IPS-18c (cell line): Measurements from ENCODE around the gene ZSWIM8.
"Not testable (repeated sequence)": the region's sequence is repeated elsewhere in the genome, so short reads cannot be mapped to it uniquely, and the experiment has no call there.

Source experiments
- H3K4me3 ChIP-seq: 2 replicates; pipeline ENCODE4 v1.7.0; 2013; ENCODE audit warnings: low read depth, mild to moderate bottlenecking, low read length, moderate library complexity; ENCODE audit not compliant: insufficient read depth
- H3K9me3 ChIP-seq: one replicate; pipeline ENCODE4 v1.6.1; 2013; ENCODE audit warnings: mild to moderate bottlenecking, low read length, moderate library complexity; ENCODE audit not compliant: control insufficient read depth, insufficient read depth

The ZSWIM8 gene

GRCh38 chr10:73787031-73787800 lies 1.8 kb downstream of the ZSWIM8 start:
- not testable (repeated sequence) for H3K4me3 ChIP-seq, H3K9me3 ChIP-seq

GRCh38 chr10:73788864-73789658 lies 3.7 kb downstream of the ZSWIM8 start:
- Histone ChIP-seq H3K4me3 (no peak overlapping the region), H3K9me3 (no peaks in the 10 kb centered on the region)

GRCh38 chr10:73789659-73790055 lies 4.3 kb downstream of the ZSWIM8 start:
- Histone ChIP-seq H3K9me3 (no peaks in the 10 kb centered on the region), H3K4me3 (no peak overlapping the region)

- no peak overlapping the region for H3K4me3 ChIP-seq
- no peaks in the 10 kb centered on the region for H3K9me3 ChIP-seq
Measured at GRCh38 chr10:73790886-73791625, 5.7 kb downstream of the ZSWIM8 start.

GRCh38 chr10:73791871-73792400 lies 6.5 kb downstream of the ZSWIM8 start:
- no peak overlapping the region for H3K4me3 ChIP-seq
- H3K9me3 ChIP-seq: no peaks in the 10 kb centered on the region

GRCh38 chr10:73793456-73793855 lies 8.1 kb downstream of the ZSWIM8 start:
- no peaks in the 10 kb centered on the region for H3K9me3 ChIP-seq

GRCh38 chr10:73795491-73795890 lies 10.1 kb downstream of the ZSWIM8 start:
- H3K4me3 ChIP-seq, H3K9me3 ChIP-seq: not testable (repeated sequence)

More at GRCh38 chr10:73793456-73793855, 8.1 kb downstream of the ZSWIM8 start:
- no peak overlapping the region for H3K4me3 ChIP-seq

GRCh38 chr10:73796035-73796434 lies 10.6 kb downstream of the ZSWIM8 start:
- not testable (repeated sequence) for H3K9me3 ChIP-seq, H3K4me3 ChIP-seq

- no peak overlapping the region for H3K4me3 ChIP-seq
Measured at GRCh38 chr10:73796766-73797165, 11.4 kb downstream of the ZSWIM8 start.

GRCh38 chr10:73797324-73798025 lies 12.1 kb downstream of the ZSWIM8 start:
- no peaks in the 10 kb centered on the region for H3K9me3 ChIP-seq
- no peak overlapping the region for H3K4me3 ChIP-seq

More at GRCh38 chr10:73796766-73797165, 11.4 kb downstream of the ZSWIM8 start:
- H3K9me3 ChIP-seq: no peaks in the 10 kb centered on the region

- H3K9me3 ChIP-seq: no peaks in the 10 kb centered on the region
- no peak overlapping the region for H3K4me3 ChIP-seq
Measured at GRCh38 chr10:73798087-73798486, 12.7 kb downstream of the ZSWIM8 start.

- Histone ChIP-seq H3K4me3 (no peak overlapping the region), H3K9me3 (no peaks in the 10 kb centered on the region)
Measured at GRCh38 chr10:73798927-73799560, 13.6 kb downstream of the ZSWIM8 start.

- Histone ChIP-seq H3K4me3 (no peak overlapping the region), H3K9me3 (no peaks in the 10 kb centered on the region)
Measured at GRCh38 chr10:73799899-73800559, 14.6 kb downstream of the ZSWIM8 start.

- no peaks in the 10 kb centered on the region for H3K9me3 ChIP-seq
- no peak overlapping the region for H3K4me3 ChIP-seq
Measured at GRCh38 chr10:73800560-73801252, 15.3 kb downstream of the ZSWIM8 start.

- no peak overlapping the region for H3K4me3 ChIP-seq
- no peaks in the 10 kb centered on the region for H3K9me3 ChIP-seq
Measured at GRCh38 chr10:73801253-73801590, 15.8 kb downstream of the ZSWIM8 start.
